ENCODE data around the gene SZT2.
"Not testable (repeated sequence)": the region's sequence is repeated elsewhere in the genome, so short reads cannot be mapped to it uniquely, and the experiment has no call there.

The SZT2 gene

DNA sequence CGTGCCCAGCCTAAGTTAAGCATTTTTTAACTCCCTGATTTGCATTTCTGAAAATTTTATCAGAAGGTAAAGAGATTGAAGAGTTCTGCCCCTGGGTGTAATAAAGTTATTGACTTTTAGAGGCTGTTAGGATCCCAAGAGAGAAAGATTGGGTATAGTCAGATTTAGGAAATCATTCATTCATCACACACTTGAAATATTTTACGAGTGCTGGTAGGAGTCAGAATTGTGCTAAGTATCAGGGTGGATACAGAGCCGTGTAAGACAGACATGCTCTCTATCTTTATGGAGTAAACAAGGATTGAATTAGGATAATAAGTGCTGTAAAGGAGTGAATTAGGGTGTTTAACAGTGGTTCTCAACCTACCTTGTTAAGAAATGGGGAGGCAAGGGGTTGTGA, 3.0 kb downstream of the SZT2 start:
- no peak for DNase-seq

DNA sequence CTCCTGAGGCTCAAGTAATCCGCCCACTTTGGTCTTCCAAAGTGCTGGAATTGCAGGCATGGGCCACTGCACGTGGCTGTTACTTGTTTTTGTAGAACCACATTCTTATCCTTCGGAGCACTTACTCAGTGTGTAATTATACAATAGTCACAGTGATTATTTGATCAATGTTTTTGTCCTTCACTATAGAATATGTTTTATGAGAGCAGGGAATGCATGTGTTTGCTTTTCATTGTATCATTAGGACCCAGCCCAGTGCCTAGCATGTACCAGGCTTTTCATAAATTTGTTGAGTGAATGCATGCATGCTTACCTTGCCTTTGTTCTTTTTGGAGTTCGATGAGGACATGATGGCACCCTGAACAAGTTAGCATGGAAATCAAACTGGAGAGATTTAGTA, 5.8 kb downstream of the SZT2 start:
- no peak for DNase-seq

DNA sequence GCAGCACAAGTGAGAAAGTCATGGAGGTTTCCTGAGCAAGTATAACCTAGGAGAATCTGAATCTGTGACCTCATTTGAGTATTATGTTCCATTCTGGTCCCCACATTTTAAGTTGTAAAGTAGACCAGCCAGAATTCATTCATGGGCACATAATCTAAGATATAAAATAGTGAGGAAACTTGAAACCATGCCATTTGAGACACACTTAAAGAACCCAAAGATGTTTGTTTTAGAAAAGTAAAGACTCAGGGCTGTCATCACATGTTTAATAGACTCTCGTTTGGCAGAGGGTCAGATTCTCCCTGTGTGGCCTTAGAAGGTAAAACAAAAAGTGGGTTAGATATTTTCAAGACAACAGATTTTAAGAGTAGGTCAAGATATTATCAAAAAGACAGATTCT, 6.4 kb downstream of the SZT2 start:
- no peak for DNase-seq

DNA sequence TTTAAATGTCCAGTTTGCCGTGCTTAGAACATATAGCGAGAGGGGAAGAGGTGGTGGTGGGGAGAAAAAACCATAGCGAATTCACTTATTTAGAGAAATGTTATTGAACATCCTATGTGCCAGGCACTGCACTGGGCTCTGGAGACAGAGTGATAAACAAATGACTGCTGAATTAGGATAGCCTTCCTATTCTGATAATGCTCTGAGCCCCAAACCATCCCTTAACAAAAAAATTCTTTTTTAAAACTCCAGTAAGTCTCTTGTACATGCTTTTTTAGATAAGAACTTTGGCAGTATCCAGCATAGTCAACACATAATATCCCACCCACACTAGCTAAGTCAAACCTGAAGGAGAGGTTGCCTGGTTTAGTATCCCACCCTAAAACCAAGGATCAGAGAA, 8.5 kb downstream of the SZT2 start:
- DNase-seq: no peak

DNA sequence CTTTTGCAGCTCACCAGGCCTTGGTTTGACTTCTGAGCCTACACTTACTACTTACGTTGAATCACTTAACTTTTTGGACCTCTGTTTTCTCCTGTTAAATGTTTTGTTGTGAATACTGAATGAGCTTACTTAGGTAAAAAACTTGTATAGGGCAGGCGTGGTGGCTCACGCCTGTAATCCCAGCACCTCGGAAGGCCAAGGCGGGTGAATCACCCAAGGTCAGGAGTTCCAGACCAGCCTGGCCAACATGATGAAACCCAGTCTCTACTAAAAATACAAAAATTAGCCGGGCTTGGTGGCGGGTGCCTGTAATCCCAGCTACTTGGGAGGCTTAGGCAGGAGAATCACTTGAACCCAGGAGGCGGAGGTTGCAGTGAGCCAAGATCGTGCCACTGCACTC, 10.7 kb downstream of the SZT2 start:
- DNase-seq: not testable (repeated sequence)

DNA sequence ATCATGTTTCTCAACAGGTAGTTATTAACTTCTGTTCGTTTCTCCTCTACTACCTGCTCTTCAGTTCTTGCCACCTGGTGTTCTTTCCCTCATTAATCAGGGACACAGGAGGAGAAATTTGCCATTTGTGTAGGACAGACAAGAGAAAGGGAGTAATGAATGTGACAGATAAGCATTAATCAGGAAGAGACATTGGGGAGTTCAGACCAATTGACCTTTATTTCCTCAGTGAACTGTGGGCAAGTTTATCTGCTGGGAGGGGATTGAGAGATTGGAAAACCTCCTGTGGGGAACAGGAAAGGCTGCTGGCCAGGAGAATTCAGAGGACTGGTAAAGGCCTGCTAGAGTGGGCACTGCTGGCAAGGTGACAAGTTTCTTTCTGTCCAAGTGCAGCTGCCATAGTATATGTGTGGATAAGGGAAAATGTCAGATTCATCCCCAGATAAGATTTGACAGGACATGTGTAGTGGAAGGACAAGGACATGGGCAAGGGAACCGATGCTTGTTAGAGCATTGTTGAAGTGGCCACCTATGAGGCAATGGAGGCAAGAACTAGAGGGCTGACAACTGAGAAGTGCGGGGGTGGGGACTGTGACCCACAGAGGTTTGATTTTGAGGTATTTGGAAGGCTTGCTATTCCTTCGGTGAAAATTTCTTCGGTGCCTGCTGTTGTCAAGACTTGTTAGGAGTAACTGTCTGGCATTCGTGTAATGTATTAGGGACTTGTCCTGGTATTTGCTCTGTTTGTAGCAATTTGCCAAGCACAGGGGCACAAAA, 12.6 kb downstream of the SZT2 start:
- no peak for DNase-seq

DNA sequence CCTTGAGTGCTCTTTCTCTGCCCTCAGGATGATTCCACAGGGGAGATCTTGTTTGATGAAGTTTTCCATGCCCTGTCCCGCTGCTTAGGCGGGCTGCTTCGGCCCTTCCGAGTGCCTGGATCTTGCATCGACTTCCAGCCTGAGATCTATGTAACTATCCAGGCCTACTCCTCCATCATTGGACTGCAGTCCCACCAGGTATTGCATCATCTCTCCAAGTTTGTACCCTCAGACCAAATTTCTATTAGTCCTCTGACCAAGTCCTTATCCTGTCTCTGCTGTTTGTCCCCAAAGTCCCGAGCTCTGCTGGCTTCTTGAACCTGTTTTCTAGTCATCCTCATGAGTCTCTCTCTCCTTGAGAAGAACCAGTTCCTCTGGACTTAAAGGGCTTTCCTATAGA, 14.7 kb downstream of the SZT2 start:
- DNase-seq: no peak

DNA sequence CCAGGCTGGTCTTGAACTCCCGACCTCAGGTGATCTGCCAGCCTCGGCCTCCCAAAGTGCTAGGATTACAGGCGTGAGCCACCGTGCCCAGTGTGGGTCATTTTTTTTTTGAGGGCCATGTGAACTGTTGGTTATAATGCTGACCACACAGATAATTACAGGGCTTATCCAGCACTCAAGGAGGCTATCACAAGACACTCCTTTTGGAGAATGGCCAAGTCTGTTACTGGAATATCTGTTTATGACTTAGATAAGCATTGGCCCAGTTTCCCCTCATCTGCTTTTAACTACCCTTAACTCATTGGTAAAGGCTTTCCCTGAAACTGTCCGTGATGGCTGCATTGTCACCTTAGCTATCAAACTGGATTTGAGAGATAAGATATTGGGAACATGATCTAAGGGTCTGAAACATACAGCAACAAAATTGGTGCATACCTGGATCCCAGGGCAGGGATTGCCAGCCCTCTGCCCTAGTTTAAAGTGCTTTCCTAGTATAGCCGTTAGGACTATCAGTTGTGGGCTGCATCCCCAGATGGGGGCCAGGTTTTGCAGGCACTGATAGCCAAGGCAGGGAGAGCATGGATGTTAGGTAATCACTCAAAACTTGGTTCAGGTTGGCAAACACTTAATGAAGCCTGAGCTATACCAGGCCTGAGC, 15.6 kb downstream of the SZT2 start:
- DNase-seq: no peak

DNA sequence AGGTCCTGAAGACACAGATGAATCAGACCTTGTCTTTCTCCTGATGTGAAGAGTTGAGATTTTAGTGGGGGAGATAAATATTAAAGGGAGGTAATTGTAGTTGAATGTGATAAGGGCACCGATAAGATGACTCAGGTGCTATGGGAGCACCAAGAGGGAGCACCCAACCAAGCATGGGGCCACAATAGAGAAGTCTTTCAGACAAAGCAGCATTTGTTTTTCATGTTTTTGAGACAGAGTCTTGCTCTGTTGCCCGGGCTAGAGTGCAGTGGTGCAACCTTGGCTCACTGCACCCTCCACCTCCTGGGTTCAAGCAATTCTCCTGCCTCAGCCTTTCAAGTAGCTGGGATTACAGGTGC, 16.2 kb downstream of the SZT2 start:
- no peak for DNase-seq

DNA sequence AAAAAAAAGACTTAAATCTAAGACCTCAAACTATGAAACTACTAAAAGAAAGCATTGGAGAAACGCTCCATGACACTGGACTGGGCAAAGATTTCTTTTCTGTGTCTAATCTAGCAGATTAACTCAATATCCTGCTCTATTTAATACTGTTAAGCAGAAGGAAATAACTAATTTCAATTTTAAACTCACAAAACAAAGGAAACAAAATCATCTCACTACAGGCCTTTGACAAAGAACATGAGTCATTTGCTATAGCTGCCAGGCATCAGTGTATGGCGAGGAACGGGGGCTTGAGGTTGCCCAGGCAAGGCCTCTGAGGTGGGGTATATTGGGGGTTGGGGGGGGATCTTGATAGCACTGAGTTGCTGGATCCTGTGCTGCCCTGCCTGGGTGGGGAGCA, 20.9 kb downstream of the SZT2 start:
- no peak for DNase-seq

DNA sequence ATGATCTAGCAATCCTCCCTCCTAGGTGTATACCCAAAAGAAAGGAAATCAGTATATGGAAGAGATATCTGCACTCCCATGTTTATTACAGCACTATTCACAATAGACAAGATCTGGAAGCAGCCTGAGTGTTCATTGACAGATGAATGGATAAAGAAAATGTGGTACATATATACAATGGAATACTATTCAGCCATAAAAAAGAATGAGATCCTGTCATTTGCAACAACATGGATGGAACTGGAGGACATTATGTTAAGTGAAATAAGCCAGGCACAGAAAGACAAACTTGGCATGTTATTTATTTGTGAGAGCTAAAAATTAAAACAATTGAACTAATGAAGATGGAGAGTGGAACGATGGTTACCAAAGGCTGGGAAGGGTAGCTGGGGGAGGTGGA, 23.7 kb downstream of the SZT2 start:
- DNase-seq: not testable (repeated sequence)

DNA sequence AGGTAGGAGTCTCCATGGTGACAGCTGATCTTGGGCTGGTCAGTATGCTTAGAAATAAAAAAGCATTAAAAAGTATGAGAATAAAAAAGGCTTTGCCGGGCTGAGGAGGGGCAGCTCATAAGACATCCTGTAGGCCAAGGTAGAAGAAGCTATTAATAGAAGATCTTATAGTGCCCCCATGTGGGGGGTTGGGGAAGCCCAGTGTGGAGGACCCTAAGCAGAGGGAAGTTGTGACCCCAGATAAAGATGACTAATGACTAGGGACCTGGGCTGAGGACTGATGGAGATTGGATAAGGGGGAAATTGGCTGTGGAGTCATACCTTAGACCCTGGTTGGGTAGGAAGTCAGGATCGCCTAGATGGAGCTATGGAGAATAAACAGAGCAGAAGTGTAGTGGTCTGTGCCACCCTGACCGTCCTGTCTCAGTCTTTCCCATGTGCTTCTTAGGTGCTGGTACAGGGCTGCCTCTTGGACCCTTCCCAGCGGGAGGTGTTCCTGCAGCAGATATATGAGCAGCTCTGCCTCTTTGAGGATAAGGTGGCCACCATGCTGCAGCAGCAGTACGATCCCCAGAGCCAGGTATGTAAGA, 25.0 kb downstream of the SZT2 start:
- DNase-seq: peak; percentile 72

DNA sequence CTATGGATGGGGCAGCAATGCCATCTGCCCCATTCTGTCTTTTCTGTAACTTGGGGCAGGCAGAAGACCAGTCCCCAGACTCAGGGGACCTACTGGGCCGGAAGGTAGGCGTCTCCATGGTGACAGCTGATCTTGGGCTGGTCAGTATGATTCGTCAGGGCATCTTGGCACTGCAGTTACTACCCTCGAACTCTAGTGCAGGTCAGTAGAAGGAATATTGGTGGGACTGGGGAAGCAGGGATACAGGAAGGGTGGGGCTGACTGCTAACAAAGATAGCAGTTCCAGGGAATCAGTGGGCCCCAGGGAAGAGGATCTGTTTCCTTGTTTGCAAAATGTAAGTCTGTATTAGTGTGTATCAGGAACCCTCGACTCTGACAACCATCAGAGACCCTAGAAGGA, 26.2 kb downstream of the SZT2 start:
- no peak for DNase-seq

DNA sequence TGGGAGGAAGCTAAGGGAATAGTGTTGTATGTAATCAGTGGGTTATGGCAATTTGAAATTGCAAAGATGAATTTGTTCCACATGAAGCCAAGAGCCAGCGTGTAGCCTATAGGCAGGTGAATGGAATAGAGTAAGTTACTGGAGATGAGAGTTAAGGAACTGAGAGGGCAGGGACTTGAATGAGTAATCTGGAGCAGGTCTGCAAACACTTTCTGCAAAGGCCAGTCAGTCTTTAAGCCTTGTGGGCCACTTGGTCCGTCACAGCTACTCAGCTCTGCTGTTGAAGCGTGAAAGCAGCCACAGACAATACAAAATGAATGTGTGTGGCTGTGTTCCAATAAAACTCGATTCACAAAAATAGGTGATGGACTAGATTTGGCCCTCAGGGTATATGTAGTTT, 29.2 kb downstream of the SZT2 start:
- no peak for DNase-seq

DNA sequence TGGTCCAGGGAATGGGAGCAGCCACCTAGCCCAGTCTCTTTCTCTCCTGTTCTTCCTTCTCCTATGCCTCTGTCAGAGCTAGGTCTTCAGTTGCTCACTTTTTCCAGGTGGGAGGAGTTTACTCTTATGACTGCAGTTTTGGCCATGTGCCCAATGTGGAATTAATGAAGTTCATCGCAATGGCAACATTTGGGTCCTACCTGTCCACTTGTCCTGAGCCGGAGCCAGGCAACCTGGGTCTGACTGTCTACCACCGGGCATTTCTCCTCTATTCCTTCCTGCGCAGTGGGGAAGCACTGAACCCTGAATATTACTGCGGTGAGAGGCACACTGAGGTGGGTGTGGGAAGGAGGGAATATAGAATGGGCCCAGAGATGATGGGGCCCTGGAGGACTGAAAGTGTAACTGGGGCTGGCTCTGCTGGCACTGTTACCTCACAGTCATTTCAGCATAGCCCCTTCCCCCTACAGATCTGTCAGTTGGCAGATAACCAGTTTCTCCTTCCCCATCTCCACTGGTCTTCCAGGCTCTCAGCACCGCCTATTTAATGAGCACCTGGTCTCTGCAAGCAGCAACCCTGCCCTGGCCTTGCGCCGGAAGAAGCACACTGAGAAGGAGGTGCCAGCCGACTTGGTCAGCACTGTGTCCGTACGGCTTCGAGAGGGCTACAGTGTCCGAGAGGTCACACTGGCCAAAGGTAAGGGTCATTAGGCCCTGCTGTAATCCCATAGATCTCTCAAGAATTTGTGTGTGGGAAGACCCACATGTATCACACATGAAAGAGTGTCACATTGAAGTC, 30.1 kb downstream of the SZT2 start:
- DNase-seq: no peak

DNA sequence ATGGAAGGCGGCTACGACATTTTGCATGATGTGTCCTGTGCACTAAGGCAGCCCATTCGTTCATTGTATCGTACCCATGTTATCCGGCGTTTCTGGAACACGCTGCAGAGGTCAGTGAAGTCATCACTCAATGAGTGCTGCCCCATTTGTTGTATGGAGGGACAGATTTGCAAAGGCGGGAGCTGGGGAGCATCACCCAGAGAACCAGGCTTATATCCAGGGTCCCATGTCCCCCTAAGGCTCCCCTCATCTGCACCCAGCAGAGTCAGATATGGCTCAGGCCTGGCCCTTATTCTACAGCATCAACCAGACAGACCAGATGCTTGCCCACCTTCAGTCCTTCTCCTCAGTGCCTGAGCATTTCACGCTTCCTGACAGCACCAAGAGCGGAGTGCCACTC, 31.2 kb downstream of the SZT2 start:
- no peak for DNase-seq

DNA sequence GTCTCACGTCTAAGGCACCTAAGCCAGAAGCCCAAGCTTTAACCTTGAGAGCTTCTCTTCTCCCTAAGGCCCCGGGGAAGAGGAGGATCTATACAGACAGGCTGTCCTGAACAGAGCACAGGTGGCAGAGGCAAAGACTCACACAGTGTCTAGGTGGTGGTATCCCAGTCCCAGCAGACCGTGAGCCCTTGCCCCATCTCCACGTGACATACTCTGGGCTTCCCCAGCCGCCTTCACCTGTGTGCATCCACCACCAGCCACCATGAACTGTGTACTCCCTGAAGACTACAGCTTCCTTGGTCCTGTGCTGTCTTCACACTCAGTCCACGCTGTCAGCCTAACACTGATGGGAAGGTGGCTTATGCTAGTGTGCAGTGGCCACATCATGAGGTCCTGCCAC, 31.7 kb downstream of the SZT2 start:
- no peak for DNase-seq

DNA sequence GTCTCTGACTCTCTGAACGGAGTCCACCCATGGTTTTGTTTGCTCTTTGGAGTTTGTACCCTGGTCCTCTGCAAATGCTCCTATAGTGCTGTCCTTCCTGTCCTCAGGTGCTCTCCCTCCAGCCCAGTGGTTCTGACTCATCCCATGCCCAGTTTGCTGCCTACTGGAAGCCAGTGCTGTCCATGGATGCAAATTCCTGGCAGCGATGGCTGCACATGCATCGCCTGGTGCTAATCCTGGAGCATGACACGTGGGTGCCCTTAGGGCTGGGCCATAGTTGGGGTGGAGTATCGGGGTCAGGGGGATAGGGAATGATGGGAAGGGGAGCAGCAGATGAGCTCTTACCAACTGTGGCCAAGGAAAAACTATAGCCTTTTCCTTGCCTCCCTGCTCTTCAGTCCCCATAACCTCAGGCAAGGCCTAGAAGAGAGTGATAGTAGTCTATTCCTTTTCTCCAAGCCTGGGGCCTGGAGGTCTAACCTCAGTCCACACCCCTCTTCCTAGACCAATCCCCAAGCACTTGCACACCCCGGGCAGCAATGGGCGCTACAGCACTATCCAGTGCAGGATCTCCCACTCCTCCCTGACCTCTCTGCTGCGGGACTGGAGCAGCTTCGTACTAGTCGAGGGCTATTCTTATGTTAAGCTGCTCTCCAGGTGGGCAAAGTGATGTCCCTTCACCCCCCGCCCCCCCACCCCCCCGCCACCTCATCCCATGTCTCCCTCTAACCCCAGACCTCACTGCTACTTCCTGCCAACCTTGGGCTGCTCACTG, 32.5 kb downstream of the SZT2 start:
- no peak for DNase-seq

DNA sequence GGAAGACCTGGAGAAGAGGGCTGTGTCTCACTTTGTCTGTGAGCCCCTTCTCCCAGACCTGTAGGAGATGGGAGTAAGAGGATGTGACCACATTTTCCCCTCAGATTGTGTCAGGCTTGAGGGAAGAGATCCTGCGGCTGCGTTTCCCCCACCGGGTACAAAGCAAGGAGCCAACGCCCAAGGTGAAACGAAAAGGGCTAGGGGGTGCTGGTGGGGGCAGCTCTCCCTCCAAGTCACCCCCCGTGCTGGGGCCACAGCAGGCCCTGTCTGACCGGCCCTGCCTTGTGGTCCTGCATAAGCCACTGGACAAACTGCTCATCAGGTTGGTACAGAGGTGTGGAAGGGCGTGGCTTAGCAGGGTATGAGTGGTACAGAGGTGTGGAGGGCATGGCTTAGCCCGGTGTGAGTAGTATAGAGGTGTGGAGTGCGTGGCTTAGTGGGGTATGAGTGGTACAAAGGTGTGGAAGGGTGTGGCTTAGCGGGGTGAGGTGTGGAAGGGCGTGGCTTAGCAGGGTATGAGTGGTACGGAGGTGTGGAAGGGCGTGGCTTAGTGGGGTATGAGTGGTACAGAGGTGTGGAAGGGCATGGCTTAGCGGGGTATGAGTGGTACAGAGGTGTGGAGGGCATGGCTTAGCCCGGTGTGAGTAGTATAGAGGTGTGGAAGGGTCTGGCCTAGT, 33.4 kb downstream of the SZT2 start:
- no peak for DNase-seq

DNA sequence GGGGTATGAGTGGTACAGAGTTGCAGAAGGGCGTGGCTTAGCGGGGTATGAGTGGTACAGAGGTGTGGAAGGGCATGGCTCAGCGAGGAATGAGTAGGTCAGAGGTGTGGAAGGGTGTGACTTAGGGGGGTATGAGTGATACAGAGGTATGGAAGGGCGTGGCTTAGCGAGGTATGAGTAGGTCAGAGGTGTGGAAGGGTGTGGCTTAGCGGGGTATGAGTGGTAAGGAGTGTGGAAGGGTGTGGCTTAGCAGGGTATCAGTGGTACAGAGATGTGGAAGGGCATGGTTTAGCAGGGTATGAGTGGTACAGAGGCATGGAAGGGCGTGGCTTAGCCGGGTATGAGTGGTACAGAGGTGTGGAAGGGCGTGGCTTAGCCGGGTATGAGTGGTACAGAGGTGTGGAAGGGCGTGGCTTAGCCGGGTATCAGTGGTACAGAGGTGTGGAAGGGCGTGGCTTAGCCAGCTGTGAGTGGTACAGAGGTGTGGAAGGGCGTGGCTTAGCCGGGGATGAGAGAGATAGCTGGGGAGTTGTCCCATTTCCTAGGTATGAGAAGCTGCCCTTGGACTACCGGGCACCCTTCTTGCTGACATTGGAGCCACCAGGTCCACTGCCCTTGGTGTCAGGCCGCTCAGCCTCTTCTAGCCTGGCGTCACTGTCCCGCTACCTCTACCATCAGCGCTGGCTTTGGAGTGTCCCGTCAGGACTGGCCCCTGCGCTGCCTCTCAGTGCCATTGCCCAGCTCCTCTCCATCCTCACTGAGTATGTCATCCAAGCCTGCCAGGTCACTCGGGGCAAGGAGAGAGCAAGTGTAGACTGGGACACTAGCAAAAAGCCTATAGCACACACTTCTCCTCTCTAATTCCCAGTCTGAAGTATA, 34.2 kb downstream of the SZT2 start:
- no peak for DNase-seq

DNA sequence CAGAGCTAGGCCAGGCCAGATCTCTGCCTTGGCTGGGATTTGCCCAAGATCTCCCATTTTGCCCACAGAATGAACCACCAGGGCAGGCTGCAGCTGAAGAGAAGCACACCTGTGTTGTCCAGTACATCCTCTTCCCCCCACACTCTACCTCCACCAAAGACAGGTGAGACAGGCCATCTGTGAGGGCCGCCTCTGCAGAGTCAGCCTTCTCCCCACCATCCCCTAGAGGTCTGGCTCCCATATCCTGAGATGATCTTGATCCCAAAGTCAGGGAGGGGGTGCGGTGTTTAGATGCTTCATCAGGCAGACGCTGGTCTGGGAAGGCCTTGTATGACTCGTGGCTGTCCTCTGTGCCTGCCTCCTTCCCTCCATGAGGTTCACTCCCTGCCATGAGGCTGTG, 35.3 kb downstream of the SZT2 start:
- DNase-seq: no peak
